MM.1S (cell line): Measurements from ENCODE around the gene POC1B.

Experiments
- DNase-seq: peaks from one replicate; pipeline ENCODE4 v3.0.0-alpha.2; 2015
- H2AFZ ChIP-seq: fragments of 300-600 bp; sonication (generic); 2 replicates; pipeline ENCODE4 v1.6.0; 2016; ENCODE audit warnings: antibody characterized with exemption, low read length
- H3F3A ChIP-seq: fragments of 300-600 bp; sonication (generic); 2 replicates; pipeline ENCODE4 v1.6.1; 2016; ENCODE audit warnings: mild to moderate bottlenecking, antibody characterized with exemption, low read length, moderate library complexity, mixed read lengths; ENCODE audit not compliant: insufficient read depth
- H3K27ac ChIP-seq: fragments of 300-600 bp; sonication (generic); 2 replicates; pipeline ENCODE4 v1.5.1; 2016; ENCODE audit warnings: mild to moderate bottlenecking, low read length
- H3K27me3 ChIP-seq: fragments of 300-600 bp; sonication (generic); replicated peaks from 2 replicates; pipeline ENCODE4 v1.6.0; 2016; ENCODE audit warnings: low read length; ENCODE audit not compliant: insufficient read depth
- H3K36me3 ChIP-seq: fragments of 300-600 bp; sonication (generic); replicated peaks from 2 replicates; pipeline ENCODE4 v1.6.1; 2016; ENCODE audit warnings: mild to moderate bottlenecking, low read length, mixed read lengths; ENCODE audit not compliant: insufficient read depth
- H3K4me1 ChIP-seq: fragments of 300-600 bp; sonication (generic); 2 replicates; pipeline ENCODE4 v1.6.1; 2016; ENCODE audit warnings: low read length, mixed read lengths
- H3K4me2 ChIP-seq: fragments of 300-600 bp; sonication (generic); 2 replicates; pipeline ENCODE4 v1.6.0; 2016; ENCODE audit warnings: low read depth, low read length
- H3K4me3 ChIP-seq: fragments of 300-600 bp; sonication (generic); 2 replicates; pipeline ENCODE4 v1.5.1; 2016; ENCODE audit warnings: low read length, mixed read lengths
- H3K79me2 ChIP-seq: fragments of 300-600 bp; sonication (generic); 2 replicates; pipeline ENCODE4 v1.6.1; 2016; ENCODE audit warnings: mixed run types, low read length, mixed read lengths
- H3K9ac ChIP-seq: fragments of 300-600 bp; sonication (generic); 2 replicates; pipeline ENCODE4 v1.6.1; 2016; ENCODE audit warnings: low read length, mixed read lengths
- H3K9me2 ChIP-seq: fragments of 300-600 bp; sonication (generic); replicated peaks from 2 replicates; pipeline ENCODE4 v1.6.1; 2016; ENCODE audit warnings: mild to moderate bottlenecking, low read length, mixed read lengths; ENCODE audit not compliant: insufficient read depth
- H3K9me3 ChIP-seq: fragments of 300-600 bp; sonication (generic); replicated peaks from 2 replicates; pipeline ENCODE4 v1.6.1; 2016; ENCODE audit warnings: mild to moderate bottlenecking, low read length, mixed read lengths; ENCODE audit not compliant: insufficient read depth
- H4K20me1 ChIP-seq: fragments of 300-600 bp; sonication (generic); 2 replicates; pipeline ENCODE4 v1.6.1; 2016; ENCODE audit warnings: mild to moderate bottlenecking, low read length, moderate library complexity, mixed read lengths; ENCODE audit not compliant: insufficient read depth
- CTCF ChIP-seq: fragments of 300-600 bp; sonication (generic); IDR thresholded peaks from 2 replicates; pipeline ENCODE4 v1.5.1; 2016; ENCODE audit warnings: antibody characterized with exemption, low read length, mixed read lengths
- EZH2 ChIP-seq: fragments of 300-600 bp; sonication (generic); optimal IDR thresholded peaks from 2 replicates; pipeline ENCODE3; 2017; ENCODE audit warnings: low read depth, mild to moderate bottlenecking, antibody characterized with exemption, low read length, mixed read lengths
- EZH2phosphoT487 ChIP-seq: fragments of 300-600 bp; sonication (generic); IDR thresholded peaks from 2 replicates; pipeline ENCODE4 v1.6.1; 2018; ENCODE audit warnings: antibody characterized with exemption, low read length

POC1B gene

DNA sequence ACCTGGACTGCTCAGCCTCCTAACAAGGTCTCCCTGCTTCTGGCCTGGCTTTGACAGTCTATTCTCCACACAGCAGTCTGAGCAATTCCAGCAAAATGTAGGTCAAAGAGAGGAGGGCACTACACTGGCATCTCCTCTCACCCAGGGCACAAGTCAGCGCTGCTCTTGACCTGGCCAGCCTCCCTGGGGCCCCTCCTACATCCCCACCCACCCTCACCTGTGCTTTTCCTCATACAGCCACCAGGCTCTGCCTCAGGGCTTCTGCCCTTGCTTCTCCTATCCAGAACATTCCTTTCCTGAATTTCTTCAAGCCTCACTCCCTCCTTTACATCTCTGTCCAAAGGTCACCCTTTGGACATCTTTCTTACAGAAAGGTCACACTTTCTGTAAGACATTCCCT, 34.9 kb downstream of the POC1B start:
- Histone ChIP-seq H4K20me1 (no peaks in the 10 kb centered on the region; the same call in 1 of the 2 replicates), H3K4me1 (no peaks in the 10 kb centered on the region), H3K36me3 (no peaks in the 10 kb centered on the region; the same call in 1 of the 2 replicates), H3K9me3 (no peaks in the 10 kb centered on the region), H3K9me2 (no peaks in the 10 kb centered on the region), H3K79me2 (no peaks in the 10 kb centered on the region), H3K27ac (no peak overlapping the region), H2AFZ (no peak overlapping the region), H3K9ac (no peak overlapping the region), H3K27me3 (no peaks in the 10 kb centered on the region), H3F3A (no peaks in the 10 kb centered on the region), H3K4me3 (no peak overlapping the region), H3K4me2 (no peak overlapping the region)
- TF ChIP-seq EZH2phosphoT487, result no peak
- DNase-seq, result no peak

- no peaks in the 10 kb centered on the region for H3K9me3 ChIP-seq
- H3K4me1 ChIP-seq, result no peaks in the 10 kb centered on the region
- H2AFZ ChIP-seq, result no peak overlapping the region
- no peak for DNase-seq
- no peaks in the 10 kb centered on the region for H3K9me2 ChIP-seq
- H3K27ac ChIP-seq, result no peak overlapping the region
- no peaks in the 10 kb centered on the region; the same call in 1 of the 2 replicates for H3K36me3 ChIP-seq
- H3K79me2 ChIP-seq, result 0 out of 2 replicates have a peak, but pooled peaks cover under 1% of the 10 kb centered on the region
- H3K27me3 ChIP-seq, result no peaks in the 10 kb centered on the region
- no peak overlapping the region for H3K4me3 ChIP-seq
- no peaks in the 10 kb centered on the region for H3F3A ChIP-seq
- no peak for TF ChIP-seq EZH2
- TF ChIP-seq EZH2phosphoT487, result no peak
- no peak for TF ChIP-seq CTCF
- H3K4me2 ChIP-seq, result no peak overlapping the region
- no peak overlapping the region for H3K9ac ChIP-seq
- H4K20me1 ChIP-seq, result no peaks in the 10 kb centered on the region; the same call in 1 of the 2 replicates
These were observed 39.6 kb downstream of the POC1B start for GRCh38 chr12:89486264-89486663.

GRCh38 chr12:89484470-89484869, 41.4 kb downstream of the POC1B start:
- Histone ChIP-seq H3K4me1 (no peaks in the 10 kb centered on the region), H3K9me2 (no peaks in the 10 kb centered on the region), H3K27ac (no peak overlapping the region), H4K20me1 (no peaks in the 10 kb centered on the region; the same call in 1 of the 2 replicates), H2AFZ (no peak overlapping the region), H3K27me3 (no peaks in the 10 kb centered on the region), H3F3A (no peaks in the 10 kb centered on the region), H3K79me2 (0 out of 2 replicates have a peak, but pooled peaks cover 4% of the 10 kb centered on the region), H3K36me3 (no peaks in the 10 kb centered on the region; the same call in 1 of the 2 replicates), H3K4me3 (no peak overlapping the region), H3K4me2 (no peak overlapping the region), H3K9ac (no peak overlapping the region), H3K9me3 (no peaks in the 10 kb centered on the region)
- DNase-seq, result no peak
- TF ChIP-seq EZH2 (no peak), EZH2phosphoT487 (no peak), CTCF (no peak)

DNA sequence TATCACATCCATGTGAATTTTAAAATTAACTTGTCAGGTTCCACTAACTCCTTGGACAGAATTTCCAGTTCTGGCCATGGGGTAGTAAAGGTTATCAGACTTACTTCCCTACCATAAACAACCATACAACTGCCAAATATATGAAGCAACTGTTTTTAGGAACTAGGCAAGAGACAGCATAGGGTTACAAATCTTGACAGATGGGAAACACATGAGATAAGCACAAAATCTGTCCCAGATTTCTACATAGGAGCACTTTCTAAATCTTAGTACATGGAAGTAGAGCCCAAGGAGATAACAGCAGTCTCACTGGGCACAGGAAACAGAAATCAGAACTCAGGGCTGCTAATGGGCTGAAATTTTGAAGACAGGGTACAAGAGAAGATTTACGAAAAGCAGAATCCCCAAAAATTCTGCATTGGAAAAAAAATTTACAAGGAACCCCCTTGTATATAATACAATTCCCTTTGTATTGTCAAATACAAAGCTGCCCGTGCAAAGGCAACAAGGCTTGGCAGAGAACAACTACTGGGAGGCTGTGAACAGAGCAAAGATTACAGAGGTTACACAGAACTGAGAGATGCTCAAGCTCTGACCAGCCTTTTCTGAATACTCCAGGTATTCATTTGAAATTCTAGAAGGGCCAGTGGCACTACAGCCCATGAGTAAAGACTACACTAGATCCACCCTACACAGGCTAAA, 44.5 kb downstream of the POC1B start:
- H4K20me1 ChIP-seq, result no peaks in the 10 kb centered on the region
- 0 out of 2 replicates have a peak, but pooled peaks cover 4% of the 10 kb centered on the region for H3K79me2 ChIP-seq
- H3K9me3 ChIP-seq, result no peaks in the 10 kb centered on the region
- H3K27ac ChIP-seq, result no peak overlapping the region
- H3K9me2 ChIP-seq, result no peaks in the 10 kb centered on the region
- no peak overlapping the region for H3K9ac ChIP-seq
- H2AFZ ChIP-seq, result no peak overlapping the region
- no peak overlapping the region for H3K4me2 ChIP-seq
- no peak for TF ChIP-seq EZH2
- TF ChIP-seq EZH2phosphoT487, result no peak
- no peak for TF ChIP-seq CTCF
- no peak for DNase-seq
- no peak overlapping the region for H3K4me3 ChIP-seq
- no peaks in the 10 kb centered on the region for H3K4me1 ChIP-seq
- H3K36me3 ChIP-seq, result no peaks in the 10 kb centered on the region; the same call in 1 of the 2 replicates
- no peaks in the 10 kb centered on the region for H3K27me3 ChIP-seq
- no peaks in the 10 kb centered on the region for H3F3A ChIP-seq
